ENCODE data around the gene IFNL1.
"Not testable (repeated sequence)": the region's sequence is repeated elsewhere in the genome, so short reads cannot be mapped to it uniquely, and the experiment has no call there.

The IFNL1 gene

DNA sequence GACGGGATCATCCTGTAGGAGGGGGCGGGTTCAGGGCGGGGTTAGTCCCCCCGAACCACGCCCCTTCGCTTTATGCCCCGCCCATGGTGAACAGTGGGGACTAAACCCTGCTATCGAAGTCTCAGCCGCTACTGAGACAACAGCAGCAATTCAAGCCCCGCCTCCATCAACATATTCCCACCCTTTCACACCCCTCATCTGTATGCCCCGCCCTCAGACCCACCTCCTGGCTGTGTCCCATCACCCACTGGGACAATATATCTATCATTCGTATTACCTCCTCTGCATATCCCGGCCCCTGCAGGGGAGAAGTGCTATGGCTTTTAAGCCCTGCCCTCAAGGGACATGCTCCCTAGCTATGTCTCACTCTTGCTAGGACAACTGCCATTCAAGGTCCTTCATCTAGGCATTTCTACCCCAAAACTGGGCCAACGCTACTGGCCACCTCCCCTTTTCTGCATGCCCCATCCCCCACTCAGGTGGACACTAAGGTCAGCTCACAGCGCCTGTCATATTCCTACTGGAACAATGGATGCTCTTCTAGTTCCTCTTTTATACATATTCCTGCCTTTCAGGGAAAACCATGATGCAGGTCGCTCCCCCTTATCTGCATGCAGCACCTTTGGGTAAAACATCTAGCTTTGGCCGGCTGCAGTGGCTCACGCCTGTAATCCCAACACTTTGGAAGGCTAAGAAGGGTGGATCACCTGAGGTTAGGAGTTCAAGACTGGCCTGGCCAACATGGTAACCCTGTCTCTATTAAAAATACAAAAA is 12.5 kb downstream of the IFNL1 start:
- no peak for DNase-seq

DNA sequence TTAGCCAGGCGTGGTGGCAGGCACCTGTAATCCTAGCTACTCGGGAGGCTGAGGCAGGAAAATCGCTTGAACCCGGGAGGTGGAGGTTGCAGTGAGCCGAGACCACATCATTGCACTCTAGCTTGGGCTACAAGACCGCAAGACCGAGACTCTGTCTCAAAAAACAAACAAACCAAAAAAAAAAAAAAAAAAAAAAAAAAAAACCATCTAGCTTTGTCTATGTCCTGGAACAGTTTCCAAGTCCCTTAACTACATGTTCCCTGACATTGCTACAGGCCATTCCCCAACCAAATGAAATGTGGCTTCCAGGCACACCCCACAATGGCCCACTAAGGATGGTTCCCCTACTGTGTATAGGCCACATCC is 13.1 kb downstream of the IFNL1 start:
- not testable (repeated sequence) for DNase-seq

DNA sequence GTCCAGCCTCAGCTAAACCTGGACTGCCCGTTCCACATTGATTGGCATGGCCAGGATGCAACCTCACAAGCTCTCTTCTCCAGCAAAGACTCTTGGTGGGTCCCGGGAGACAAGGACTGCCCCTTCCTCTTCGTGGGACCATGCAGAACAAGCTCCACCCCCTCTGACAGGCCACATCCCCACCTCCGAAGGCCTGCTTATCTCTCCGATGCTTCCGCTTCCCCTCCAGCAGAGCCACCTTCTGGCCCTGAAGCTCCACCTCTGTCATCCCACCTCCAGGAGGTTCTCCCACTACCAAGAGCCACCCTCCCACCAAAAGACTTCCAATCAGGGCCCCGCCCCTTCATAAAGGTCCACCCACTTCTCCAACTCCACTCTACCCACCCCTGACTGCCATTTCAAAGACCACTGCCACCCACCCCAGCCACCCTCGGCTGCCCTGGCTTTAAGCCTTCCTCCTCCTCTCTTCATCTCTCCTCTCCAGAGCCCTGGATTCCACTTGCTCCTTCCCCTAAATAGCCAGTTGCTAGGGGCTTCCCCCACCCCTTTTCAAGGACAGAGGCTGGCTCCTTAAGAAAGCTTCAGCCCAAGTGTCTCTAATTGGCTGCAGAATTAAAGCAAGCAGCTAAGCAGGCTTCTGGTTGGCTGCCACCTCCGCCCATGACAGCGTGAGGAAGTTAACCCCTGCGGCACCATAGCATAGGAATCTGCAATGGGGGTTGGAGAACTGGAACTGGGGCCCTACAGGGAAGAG is 14.5 kb downstream of the IFNL1 start:
- no peak for DNase-seq

DNA sequence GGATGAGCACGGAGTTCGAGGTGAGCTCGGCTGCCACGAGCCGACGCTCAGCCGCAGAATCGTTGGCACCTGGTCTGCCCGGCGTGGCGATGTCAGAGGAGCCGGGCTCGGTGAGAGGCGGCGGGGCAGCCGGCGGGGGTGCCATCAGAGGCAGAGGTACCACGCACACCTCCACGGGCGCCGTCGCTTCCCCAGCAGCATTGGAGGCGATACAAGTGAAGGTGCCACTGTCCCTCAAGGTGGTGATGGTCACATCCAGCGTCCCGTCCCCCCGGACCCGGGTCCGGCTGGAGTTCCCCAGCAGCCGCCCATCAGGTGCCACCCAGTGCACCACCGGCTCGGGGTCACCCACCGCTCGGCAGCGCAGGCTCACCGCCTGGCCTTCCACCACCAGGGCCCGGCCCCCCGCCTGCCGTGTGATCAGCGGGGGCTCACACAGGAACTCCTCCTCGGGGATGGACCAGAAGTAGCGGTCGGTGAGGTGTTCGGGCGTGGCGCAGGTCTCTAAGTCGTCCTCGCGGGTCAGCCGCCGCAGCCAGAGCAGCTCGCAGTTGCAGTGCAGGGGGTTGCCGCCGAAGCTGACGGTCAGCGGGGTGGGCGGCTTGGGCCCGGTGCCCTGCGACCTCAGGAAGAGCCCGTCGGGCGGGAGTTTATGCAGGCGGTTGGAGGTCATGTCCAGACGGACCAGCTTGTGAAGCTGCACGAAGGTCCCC is 18.0 kb downstream of the IFNL1 start:
- DNase-seq = no peak

DNA sequence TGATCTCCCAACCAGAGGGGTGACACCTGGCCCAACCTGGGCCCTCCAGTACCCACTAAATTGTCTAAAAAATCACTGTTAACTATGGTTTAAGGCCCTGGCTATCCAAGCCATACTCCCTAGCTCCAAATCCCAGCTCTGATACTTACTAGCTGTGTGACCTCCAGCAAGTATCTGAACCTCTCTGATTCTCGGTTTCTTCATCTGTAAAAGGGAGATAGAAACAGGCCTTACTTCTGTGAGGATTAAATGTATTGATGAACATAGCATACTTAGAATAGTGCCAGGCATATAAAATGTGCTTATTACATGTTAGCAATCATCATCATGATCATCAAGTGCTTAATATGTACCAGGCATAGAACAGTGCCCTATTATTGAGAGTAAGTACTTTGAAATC is 19.7 kb downstream of the IFNL1 start:
- DNase-seq = no peak

DNA sequence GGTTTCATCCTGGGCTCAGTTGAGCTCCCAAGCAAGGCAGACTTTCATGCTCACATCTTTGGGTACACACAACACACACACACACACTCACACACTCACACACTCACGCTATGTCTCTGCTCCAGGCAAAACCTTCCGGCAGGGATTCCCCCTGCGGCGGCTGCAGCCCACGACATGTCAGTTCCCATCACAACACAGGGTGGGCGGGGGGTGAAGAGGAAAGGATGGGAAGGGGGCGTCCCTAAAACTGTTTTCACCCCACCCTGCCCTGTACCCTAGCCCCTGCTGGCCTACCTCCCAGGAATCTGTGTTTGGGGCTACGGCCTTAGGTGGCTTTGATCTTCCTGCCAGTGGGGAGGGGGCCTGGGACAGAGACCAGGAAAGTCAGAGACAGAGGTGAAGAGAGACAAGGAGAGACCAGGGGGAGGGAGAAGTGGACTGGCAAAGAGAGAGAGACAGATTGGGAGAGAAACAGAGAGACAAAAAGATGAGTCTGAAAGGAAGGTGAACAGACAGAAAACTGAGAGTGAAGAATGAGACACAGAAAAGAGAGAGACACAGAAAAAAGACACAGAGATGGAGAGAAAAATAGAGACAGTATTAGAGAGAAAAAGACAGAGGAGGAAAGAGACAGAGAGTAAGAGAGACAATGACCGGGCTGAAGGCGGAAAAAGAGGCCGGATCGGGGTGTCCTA is 20.6 kb downstream of the IFNL1 start:
- DNase-seq = no peak

DNA sequence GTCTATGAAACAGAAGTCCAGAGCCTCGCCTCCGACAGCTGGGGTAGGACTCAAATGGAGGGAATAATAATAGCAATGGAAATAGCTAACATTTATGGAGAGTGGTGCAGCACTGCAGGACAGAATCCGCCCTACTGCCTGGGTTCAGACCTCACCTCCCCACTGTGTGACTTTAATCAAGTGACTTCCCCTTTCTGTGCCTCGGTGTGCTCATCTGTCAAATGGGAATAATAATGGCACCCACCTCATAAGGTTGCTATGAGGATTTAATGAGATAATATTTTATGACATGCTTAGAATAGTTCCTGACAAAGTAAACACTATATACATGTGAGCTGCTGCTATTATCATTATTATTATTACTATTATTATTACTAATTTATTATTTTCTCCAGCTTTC is 21.3 kb downstream of the IFNL1 start:
- DNase-seq = no peak

DNA sequence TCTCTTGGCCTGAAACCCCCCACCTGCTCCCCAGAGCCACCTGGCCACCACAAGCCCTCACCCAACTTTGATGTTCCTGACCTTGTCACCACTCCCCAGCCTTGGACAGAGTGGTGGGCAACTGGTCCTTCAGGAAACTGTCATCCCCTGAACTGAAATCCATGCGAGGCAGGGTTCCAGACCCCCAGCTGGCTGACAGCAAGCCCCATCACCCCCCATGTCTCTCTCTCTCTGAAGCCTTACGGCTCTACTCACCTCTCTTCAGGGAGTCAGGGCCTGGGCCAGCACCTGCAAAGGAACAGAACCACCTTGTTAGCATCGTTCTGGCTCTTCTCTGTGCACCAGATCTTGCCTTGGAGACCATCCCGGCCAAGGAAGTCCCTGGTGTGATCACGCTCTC is 21.9 kb downstream of the IFNL1 start:
- no peak for DNase-seq

DNA sequence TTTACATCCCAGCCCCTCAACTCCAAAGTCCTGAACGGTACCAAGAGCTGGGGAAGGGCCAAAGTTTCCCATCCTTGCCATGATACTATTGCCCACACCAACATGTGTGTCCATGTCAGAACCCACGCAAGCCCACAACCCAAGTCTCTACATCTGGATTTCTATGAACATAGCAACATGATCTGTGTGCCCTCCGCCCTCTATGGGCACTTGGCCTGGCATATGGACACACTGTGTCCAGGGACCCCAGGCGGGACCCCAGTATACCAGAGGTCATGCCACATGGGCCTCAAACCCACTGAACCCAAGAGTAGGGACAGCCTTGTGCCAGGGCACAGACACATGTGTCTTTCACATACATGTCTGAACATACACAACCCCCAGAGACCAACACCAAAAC is 22.5 kb downstream of the IFNL1 start:
- DNase-seq = no peak

DNA sequence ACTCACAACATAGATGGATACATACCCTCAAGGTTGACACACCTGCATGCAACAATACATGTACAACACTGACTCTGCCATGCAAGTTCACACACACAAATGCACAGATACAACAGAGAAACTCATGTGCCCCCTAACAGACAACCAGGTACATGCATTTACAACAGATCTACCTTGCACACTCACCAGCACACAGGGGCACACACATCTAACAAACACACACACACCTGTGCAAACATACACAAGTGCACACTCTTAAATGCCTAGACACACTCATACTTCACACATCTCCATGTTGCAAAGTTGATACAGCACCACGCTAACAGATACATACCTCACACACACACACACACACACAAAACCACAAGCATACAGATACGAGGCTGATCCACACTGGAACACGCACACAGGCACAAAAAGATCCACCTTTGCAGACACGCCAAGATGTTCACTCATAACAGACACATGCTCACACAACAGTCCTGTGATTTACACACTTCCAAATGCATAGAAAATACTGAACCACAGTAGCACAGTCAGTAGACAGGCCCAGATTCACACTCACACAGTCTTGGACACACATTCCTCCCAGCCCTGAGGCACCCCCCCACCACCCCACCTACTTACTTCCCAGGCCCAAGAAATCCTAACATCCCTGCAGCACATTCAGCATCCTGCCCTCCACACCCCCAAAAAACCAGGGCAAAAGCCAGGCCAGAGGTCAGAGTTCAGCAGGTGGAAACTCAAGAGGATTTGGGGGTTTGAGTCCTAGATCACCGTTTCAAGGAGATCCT is 23.1 kb downstream of the IFNL1 start:
- DNase-seq = no peak

DNA sequence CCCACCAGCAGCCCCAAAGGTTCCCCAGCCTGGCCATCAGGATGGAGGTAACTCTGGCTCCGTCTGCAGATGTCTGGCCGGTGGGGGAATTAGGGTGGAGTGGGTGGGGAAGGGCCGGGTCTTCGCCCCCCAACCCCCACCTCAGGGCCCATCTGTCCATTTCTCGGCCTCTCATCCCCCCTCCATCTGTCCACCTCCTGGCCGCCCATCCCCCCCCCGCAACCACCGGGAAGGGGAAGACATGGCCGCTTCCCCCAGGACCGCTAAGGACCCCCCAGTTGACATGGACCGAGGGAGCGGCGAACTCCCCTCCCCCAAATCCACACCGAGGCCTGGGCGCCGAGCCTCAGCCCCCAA is 23.7 kb downstream of the IFNL1 start:
- no peak for DNase-seq

DNA sequence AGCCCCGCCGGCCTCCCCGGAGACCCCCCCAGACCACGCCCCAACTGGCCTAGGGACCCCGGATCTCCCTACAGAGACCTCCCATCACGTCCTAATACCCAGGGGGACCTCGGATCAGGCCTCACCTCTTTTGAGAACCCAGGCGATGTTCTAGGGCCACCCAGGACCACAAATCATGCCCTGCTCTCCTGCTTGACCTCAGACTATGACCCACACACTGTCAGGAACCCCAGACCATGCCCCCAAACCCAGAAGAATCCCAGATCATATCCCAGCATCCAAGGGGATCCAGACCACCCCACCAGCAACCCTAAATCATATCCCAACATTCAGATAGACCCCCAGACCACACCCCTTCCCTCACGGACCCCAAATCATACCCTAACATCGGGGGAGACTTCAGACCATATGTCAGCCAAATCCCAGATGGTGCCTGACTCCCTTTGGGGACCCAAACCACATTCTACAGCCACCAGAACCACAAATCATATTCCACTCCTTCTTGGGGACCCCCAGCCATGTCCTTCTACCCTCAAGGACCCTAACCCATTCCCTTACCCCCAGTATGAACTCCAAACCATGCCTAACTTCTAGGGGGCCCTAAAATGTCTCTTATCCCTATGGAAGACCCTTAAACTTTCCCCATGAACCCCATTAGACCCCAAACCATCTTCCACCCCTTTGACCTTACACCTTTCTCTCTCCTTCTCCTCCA is 25.1 kb downstream of the IFNL1 start:
- DNase-seq = no peak

DNA sequence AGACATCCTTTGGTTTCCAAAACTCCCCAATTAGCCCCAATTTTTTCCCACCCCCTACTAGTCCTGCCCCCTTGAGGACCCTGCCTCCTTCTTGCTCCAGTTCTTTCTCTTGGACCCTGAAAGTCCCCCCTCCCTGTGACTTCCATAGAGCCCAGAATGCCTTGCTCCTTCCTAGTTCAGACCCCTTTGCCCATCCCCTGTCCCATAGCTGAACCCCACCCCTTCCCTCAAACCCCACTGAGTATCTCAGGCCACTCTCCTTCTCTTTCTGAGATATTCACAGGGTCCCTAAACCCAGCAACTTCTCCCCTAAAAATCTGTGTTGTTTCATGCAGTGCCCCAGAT is 25.6 kb downstream of the IFNL1 start:
- no peak for DNase-seq

DNA sequence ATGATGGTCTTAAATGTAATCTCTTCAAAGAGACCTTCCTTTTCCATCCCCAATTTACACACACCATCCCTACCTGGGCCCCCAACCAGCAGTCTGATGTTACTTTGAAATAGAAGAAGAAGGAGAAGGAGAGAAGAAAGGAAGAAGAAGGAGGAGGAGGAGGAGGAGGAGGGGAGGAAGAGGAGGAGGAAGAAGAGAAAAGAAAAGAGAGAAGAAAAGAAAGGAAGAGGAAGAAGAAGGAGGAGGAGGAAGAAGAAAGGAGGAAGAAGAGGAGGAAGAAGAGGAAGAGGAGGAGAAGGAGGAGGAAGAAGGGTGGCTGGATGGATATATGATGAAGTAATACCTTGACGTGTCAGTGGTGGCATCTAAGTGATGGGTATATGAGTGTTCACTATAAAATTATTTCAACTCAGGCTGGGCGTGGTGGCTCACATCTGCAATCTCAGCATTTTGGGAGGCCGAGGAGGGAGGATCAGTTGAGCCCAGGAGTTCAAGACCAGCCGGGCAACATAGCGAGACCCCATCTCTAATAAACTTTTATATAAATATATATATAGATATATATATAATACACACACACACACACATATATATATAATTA is 28.1 kb downstream of the IFNL1 start:
- DNase-seq = no peak

DNA sequence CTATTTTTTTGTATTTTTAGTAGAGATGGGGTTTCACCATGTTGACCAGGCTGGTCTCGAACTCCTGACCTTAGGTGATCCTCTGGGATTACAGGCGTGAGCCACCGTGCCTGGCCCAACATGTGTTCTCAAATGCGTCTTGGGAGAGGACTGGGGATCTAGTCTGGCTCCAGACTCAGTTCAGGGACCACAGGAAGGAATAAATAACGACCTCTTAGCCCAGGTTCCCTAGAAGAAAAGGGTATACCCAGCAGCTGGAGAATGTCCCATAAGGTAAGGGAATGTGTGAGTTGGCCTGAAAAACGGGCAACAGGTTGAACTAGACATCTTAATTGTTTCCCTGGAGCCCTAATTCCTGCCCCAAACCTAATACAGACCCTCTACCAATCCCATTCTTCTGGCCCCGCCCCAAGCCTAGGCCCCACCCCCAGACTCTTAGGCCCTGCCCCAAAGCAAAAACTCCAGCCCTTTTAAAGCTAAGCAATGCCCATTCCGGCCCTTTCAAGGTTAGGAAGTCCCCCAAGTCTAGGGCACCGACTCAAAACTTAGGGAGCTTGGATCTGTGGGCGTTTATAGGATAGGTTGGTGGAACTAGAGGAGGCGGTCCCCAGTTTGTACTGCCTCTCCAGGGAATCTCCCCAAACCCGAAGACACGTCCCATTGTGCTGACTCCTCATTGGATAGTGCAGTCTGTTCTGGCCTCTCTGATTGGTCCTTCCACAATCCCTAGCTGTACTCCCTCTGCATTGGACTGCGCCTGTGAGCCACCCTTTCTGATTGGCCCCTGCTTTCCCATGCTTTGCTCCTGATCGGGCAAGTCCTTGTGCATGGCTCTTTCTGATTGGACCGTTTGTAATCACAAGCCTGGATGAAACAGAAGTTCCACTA is 29.8 kb downstream of the IFNL1 start:
- peak; percentile 16 for DNase-seq

DNA sequence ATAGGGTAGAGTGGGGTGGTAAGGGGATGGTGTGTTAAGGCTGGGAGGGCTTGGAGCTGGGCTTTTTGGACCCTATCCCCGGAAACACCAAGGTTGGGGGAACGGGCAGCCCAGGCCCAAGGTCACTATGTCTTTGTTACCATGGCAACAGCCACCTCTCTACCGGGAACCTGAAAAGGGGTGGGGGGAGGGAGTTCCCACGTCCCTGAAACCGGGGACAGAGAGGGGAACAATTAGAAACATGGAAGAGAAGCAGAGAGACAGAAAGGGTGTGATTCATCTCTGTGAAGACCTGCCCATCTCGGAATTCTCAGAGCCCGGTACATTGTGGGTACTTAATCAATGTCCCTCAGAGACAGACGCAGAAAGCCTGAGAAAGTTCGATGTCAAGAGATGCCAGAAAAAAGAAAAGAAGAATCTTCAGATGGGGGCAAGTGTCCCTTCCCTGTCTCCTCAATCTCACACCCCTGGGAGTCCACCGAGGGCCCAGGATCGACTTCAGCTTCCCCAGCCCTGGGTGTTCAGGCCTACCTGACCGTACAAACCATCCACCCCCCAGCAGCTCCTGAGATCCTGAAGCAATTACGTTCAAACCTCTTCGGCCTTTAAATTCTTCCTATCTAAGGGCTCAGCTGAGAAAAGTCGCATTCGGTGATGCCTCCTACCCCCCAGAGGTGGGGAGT is 31.3 kb downstream of the IFNL1 start:
- no peak for DNase-seq

DNA sequence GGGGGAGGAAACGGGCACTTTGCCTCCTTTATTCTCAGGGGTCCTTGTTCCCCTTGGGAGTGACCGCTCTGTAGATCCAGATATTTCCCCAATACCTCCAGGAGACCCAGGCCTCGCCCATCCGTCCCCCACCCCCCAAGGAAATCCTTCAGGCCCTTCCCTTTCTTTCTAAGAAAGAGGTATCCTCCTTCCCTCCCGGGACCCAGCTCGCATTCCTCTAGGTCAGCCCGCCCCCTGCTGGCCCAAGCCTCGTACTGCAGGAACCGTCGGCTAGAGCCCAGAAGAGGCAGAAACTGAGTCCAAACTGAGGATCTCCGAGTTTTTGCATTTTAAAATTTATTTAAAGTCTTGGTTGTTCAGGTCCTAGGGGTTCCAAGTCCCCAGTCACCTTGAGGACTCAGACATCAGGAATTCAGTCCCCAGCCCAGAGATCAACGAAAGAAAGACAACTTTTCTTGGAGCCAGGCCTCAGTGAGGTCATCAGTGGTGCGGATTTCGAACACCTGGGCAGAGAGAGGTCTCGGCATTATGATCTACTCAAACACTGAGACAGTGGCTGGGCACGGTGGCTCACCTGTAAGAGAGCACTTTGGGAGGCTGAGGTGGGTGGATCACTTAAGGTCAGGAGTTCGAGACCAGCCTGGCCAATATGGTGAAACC is 32.0 kb downstream of the IFNL1 start:
- peak; percentile 84 for DNase-seq

DNA sequence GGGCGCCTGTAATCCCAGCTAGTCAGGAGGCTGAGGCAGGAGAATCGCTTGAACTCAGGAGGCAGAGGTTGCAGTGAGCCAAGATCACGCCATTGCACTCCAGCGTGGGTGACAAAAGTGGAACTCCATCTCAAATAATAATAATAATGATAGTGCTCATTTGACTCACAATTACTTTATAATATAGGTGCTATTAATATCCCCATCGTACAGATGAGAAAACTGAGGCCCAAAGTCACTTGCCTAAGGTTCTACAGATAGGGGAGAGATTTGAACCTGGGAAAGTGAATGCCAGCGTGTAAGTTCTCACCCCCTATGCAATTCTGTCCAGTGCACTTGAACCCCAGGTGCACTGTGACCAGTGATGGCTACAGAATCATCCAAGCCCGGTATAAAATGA is 33.7 kb downstream of the IFNL1 start:
- no peak for DNase-seq

DNA sequence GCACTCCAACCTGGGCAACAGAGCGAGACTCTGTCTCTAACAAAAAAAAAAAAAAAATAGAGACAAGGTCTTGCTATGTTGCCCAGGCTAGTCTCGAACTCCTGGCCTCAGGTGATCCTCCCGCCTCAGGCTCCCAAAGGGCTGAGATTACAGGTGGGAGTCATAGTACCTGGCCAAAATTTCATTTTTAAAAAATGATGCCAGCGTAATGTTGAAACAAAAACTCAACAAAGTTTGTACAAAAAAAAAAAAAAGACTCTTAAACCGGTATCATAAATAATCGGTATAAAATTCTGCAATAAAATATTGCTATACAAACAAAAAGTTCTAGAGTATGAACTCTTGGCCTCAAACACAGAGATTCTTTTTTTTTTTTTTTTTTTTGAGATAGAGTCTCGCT is 36.1 kb downstream of the IFNL1 start:
- DNase-seq = no peak
